Uterus (tissue), 2 donors: ENCODE data around the gene PTPN13.

ENCODE experiments used
- CTCF ChIP-seq, 4 experiments: fragments of 200-600 bp in 2 of 4; fragments of 450-650 bp in 2 of 4; sonication (generic) in 2 of 4; IDR thresholded peaks; one replicate each; pipeline ENCODE4 v1.5.1; 2016 to 2019; ENCODE audit warnings: antibody characterized with exemption in 4 of 4, mild to moderate bottlenecking in 2 of 4, moderate library complexity in 1 of 4
- POLR2A ChIP-seq, 2 donors: fragments of 450-650 bp; IDR thresholded peaks; one replicate each; pipeline ENCODE4 v1.6.1; 2016; ENCODE audit warnings: antibody characterized with exemption in 2 of 2, mild to moderate bottlenecking in 1 of 2, moderate library complexity in 1 of 2

GRCh38 chr4:86848136-86848535 lies 254.0 kb downstream of the PTPN13 start:
- TF ChIP-seq CTCF (IDR thresholded peaks at IDR 0.05) (no peak), POLR2A (IDR thresholded peaks at IDR 0.05) (no peak)
